Activated CD4-positive, alpha-beta T cell treated with anti-CD3 and anti-CD28 coated beads for 36 hours (primary cell): ENCODE results near the gene XCL1. TPM values are rescaled to one million over a fixed set of nuclear protein-coding genes. Genes with fewer than 3 reads are reported as not detected.
A peak's percentile ranks its signal among the peaks of the same experiment; 100 is the strongest.

Experiments used
- ATAC-seq: fragments of 200-7000 bp; cut with Tn5 transposase; one replicate; pipeline ENCODE4 v1.10.0; 2021; ENCODE audit warnings: mild to moderate bottlenecking, moderate library complexity
- CTCF ChIA-PET: fragments of 350-600 bp; sonication (Branson Sonifier 250); formaldehyde crosslinking; loops from one replicate; lab custom pipeline; 2021; ENCODE audit warnings: antibody characterized with exemption; lab: Charles Lee
- POLR2A ChIA-PET: fragments of 350-600 bp; sonication (Branson Sonifier 250); formaldehyde crosslinking; loops from one replicate; lab custom pipeline; 2021; ENCODE audit warnings: antibody characterized with exemption, inconsistent platforms; lab: Charles Lee
- DNase-seq: peaks from one replicate; pipeline ENCODE4 v3.0.0-alpha.2; 2020
- H3K27ac Mint-ChIP-seq: one replicate; pipeline ENCODE4 v1.8.0; 2021; ENCODE audit warnings: mixed read lengths
- H3K27me3 Mint-ChIP-seq: one replicate; pipeline ENCODE4 v1.8.0; 2021; ENCODE audit warnings: mixed read lengths
- H3K36me3 Mint-ChIP-seq: one replicate; pipeline ENCODE4 v1.8.0; 2021; ENCODE audit warnings: low read depth, mixed read lengths
- H3K4me1 Mint-ChIP-seq: one replicate; pipeline ENCODE4 v1.8.0; 2021; ENCODE audit warnings: mixed read lengths
- H3K4me3 Mint-ChIP-seq: one replicate; pipeline ENCODE4 v1.8.0; 2021; ENCODE audit warnings: mild to moderate bottlenecking, moderate library complexity, mixed read lengths
- H3K9me3 Mint-ChIP-seq: one replicate; pipeline ENCODE4 v1.8.0; 2021; ENCODE audit warnings: low read depth, mixed read lengths
- intact Hi-C, 2 experiments: fragments of 100-400 bp; cut with DNase I in 1 of 2; cut with micrococcal nuclease in 1 of 2; formaldehyde crosslinking; loops; one replicate each; pipeline versions ENCODE4 v1.14.2 to v1.15.1; 2022 to 2024; cut with DNase I, micrococcal nuclease
- total RNA-seq, 2 experiments: library from RNA; stranded (reverse); gene quantifications; one replicate each; pipeline ENCODE4 v1.2.3, GENCODE V29; 2021

XCL1 gene
- total RNA-seq, 2 experiments from 2014 or later = 0.39 to 0.67 TPM

DNA sequence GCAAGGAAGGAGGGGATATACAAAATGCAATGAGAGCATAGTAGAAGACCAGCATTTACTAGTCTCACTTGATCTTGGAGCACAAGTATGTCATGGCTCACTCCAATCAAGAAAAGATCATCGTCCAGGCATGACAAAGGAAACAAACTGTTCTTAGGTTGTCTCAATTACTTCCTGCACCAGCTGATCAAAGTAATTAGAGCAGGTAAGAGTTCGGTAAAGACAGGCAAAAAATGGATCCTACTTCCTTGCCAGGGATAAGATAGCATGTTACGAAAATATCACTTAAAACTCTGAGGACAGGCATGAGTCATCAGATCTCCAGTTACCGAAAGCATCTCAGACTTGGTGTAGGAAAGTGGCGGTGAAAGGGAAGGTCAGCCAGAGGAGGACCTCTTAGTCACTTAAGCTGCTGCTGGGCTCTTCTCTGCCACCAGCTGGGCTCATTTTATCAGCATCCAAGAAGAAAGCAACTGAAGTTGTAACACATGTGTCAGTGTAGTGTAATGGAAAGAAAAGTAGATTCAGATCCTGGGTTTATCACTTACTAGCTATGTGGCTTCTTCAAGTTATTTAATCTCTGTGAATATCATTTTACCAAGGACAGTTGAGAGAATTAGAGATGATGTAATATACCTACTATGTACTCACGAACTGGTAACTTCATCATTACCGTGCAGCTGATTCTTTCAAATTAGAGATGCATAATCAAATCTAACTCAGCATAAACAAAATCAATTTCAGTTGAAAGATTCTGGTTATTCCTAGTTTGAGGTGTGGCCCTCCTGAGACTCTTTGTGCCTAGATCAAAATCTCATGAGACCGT is 46.8 kb downstream of the XCL1 start:
- H3K9me3 Mint-ChIP-seq = no peaks in the 10 kb centered on the region

DNA sequence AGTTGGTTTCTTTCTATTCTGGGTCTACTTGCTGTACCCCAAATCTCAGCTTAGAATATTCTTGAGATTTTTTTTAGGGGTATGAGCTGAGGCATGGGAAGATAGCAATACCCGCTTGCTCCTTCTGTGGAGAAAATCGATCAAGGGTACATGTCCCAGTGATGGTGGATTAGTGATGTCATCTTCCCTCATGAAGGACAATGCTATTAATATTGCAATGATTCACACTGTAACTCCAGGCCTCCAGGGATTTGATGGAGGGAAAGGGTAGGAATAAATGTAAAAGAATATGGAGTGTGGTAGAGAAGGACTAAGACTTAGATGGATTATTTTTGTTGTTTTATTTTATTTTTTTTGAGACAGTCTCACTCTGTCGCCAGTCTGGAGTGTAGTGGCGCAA is 47.4 kb downstream of the XCL1 start:
- no peaks in the 10 kb centered on the region for H3K36me3 Mint-ChIP-seq
- H3K9me3 Mint-ChIP-seq = no peaks in the 10 kb centered on the region
- no peak for ATAC-seq
- intact Hi-C loops = loop anchor here in 1 of 2 experiments (5.0 kb wide), 1 partner anchor 723 kb away; no protein-coding TSS in a partner anchor
- H3K27me3 Mint-ChIP-seq = peaks cover 8% of the 10 kb centered on the region
- no peak overlapping the region for H3K4me3 Mint-ChIP-seq
- peaks cover 3% of the 10 kb centered on the region for H3K4me1 Mint-ChIP-seq
- no peak for DNase-seq
- POLR2A ChIA-PET = no interaction called here
- H3K27ac Mint-ChIP-seq = no peak overlapping the region
- CTCF ChIA-PET = interaction anchor here (1.1 to 1.3 kb wide), 2 partner anchors 13 to 185 kb away, joined by 3 read pairs; no protein-coding TSS in a partner anchor

More for the DNA sequence above, 46.8 kb downstream of the XCL1 start:
- intact Hi-C loops = loop anchor here in 1 of 2 experiments (5.0 kb wide), 1 partner anchor 724 kb away; no protein-coding TSS in a partner anchor
- Mint-ChIP-seq H3K27me3 (peaks cover 6% of the 10 kb centered on the region), H3K27ac (no peak overlapping the region), H3K4me3 (no peak overlapping the region), H3K36me3 (no peaks in the 10 kb centered on the region), H3K4me1 (no peaks in the 10 kb centered on the region)
- ChIA-PET POLR2A (no interaction called here), CTCF (interaction anchor here (1.1 to 1.3 kb wide), 2 partner anchors 14 to 184 kb away, joined by 3 read pairs; no protein-coding TSS in a partner anchor)
- ATAC-seq (no peak), DNase-seq (no peak)

GRCh38 chr1:168626326-168626725 is 49.9 kb downstream of the XCL1 start:
- Mint-ChIP-seq H3K27me3 (peaks cover 19% of the 10 kb centered on the region), H3K4me3 (no peak overlapping the region), H3K9me3 (no peaks in the 10 kb centered on the region), H3K27ac (no peak overlapping the region), H3K36me3 (no peaks in the 10 kb centered on the region), H3K4me1 (peaks cover 9% of the 10 kb centered on the region)
- CTCF ChIA-PET = interaction anchor here (0.6 kb wide), 1 partner anchor 883 kb away, joined by 3 read pairs; no protein-coding TSS in a partner anchor
- DNase-seq (no peak), ATAC-seq (no peak)
- POLR2A ChIA-PET = no interaction called here
- intact Hi-C loops = loop anchor here in 1 of 2 experiments (5.0 kb wide), 1 partner anchor 366 kb away; no protein-coding TSS in a partner anchor

DNA sequence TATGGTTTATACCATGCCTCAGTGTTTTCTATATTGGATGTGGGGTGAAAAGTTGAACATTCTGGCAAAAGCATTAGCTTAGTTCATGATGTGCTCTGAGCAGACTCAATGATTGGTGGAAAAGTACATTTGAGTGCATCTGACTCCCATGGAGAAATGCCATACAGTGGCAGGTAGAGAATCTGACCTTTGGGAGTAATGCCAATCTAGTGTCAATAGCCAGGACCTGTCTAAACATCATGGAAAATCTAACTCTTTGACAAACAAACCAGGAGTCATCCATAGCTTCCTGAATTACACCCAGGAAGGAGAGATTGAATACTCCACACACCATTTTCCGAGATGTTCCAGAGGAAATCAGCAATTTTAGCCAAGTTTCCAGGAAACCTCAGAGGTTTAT is 51.0 kb downstream of the XCL1 start:
- H3K27ac Mint-ChIP-seq = no peak overlapping the region
- ChIA-PET CTCF (no interaction called here), POLR2A (no interaction called here)
- H3K9me3 Mint-ChIP-seq = no peaks in the 10 kb centered on the region
- no peaks in the 10 kb centered on the region for H3K36me3 Mint-ChIP-seq
- H3K4me1 Mint-ChIP-seq = peaks cover 9% of the 10 kb centered on the region
- DNase-seq (no peak), ATAC-seq (no peak)
- no peak overlapping the region for H3K4me3 Mint-ChIP-seq
- peaks cover 20% of the 10 kb centered on the region for H3K27me3 Mint-ChIP-seq
- intact Hi-C loops = loop anchor here in 1 of 2 experiments (5.0 kb wide), 1 partner anchor 365 kb away; no protein-coding TSS in a partner anchor

GRCh38 chr1:168628807-168629206 is 52.4 kb downstream of the XCL1 start:
- peak; percentile 100 for ATAC-seq
- H3K27me3 Mint-ChIP-seq = peaks cover 23% of the 10 kb centered on the region
- no peak overlapping the region for H3K4me3 Mint-ChIP-seq
- peaks cover 9% of the 10 kb centered on the region for H3K4me1 Mint-ChIP-seq
- CTCF ChIA-PET = interaction anchor here (0.6 to 1.1 kb wide), 2 partner anchors 26 to 1746 kb away, joined by 3 read pairs; no protein-coding TSS in a partner anchor
- H3K9me3 Mint-ChIP-seq = no peaks in the 10 kb centered on the region
- H3K36me3 Mint-ChIP-seq = no peaks in the 10 kb centered on the region
- POLR2A ChIA-PET = no interaction called here
- DNase-seq = peak; percentile 39
- intact Hi-C loops = loop anchor here in 1 of 2 experiments (5.0 kb wide), 1 partner anchor 363 kb away; no protein-coding TSS in a partner anchor
- H3K27ac Mint-ChIP-seq = peak overlapping the region; percentile 49

GRCh38 chr1:168629466-168629865 is 53.1 kb downstream of the XCL1 start:
- Mint-ChIP-seq H3K4me1 (peaks cover 9% of the 10 kb centered on the region), H3K4me3 (no peak overlapping the region), H3K9me3 (no peaks in the 10 kb centered on the region), H3K27me3 (peaks cover 23% of the 10 kb centered on the region), H3K36me3 (no peaks in the 10 kb centered on the region), H3K27ac (no peak overlapping the region)
- intact Hi-C loops = loop anchor here in 1 of 2 experiments (5.0 kb wide), 1 partner anchor 363 kb away; no protein-coding TSS in a partner anchor
- no peak for ATAC-seq
- no peak for DNase-seq
- POLR2A ChIA-PET = no interaction called here
- CTCF ChIA-PET = interaction anchor here (1.1 kb wide), 1 partner anchor 26 kb away, joined by 3 read pairs; no protein-coding TSS in a partner anchor

Other genes with a start within 250 kb of the XCL1 start
- gene XCL2, start 32.6 kb upstream of the XCL1 start, total RNA-seq = 1 to 10 TPM; 1.0 to 1.5 TPM
- not detected for gene DPT, start 152.6 kb downstream of the XCL1 start, total RNA-seq